Effector CD4-positive, alpha-beta T cell (primary cell): ENCODE results near the gene GTF2H1.

Experiments
- DNase-seq: peaks from one replicate; pipeline ENCODE4 v3.0.0-alpha.2; 2020
- total RNA-seq: gene quantifications from one replicate; lab custom pipeline; 2026; lab: John Stamatoyannopoulos, UW

Gene GTF2H1
- total RNA-seq: 34.1 reads per million, percentile 59 among the genes with 10 or more reads in this experiment

- peak; percentile 95 for DNase-seq
Observed at GRCh38 chr11:18321969-18322711, at the start of gene GTF2H1, which contains the start of gene HPS5. Gene GTF2H1, plus strand, starts transcription at chr11:18322567. Its CDS starts 10,508 bp downstream, at chr11:18333075. Gene HPS5, minus strand, starts transcription at chr11:18322140. Its CDS starts 4,282 bp downstream, at chr11:18317858.

DNA sequence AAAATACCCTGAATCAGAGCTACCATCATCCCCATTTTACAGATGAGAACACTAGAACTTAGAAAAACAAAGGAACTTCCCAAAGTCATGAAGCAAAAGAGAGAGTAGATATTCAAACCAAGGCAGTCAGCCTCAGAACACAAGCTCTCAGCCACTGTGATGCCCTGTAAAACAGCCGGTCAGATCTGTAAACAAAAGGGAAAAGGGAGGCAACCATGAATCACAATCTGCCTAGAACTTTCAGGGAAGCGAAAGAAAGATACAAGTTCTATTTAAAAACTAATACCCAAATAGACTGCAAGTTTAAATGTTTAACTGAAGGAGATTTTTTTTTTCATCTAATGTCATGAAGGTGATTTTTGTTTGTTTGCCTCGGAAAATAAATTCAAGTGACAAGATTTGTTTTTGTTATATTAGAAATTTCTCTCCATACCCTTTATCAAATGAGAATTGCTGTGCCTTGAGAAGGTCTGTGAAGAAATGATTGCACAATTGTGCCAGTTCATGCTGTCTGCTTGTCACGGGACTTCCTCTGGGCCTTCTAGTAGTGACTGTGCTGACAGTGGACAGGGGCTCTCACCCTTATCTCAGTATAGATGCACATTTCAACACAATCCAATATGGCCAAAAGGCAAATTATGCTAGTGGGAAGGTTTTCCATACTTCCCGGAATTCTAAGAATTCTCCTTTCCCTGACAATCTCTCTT lies 44.6 kb upstream of the GTF2H1 start:
- DNase-seq: no peak

GRCh38 chr11:18280438-18281045 lies 41.8 kb upstream of the GTF2H1 start:
- no peak for DNase-seq

DNA sequence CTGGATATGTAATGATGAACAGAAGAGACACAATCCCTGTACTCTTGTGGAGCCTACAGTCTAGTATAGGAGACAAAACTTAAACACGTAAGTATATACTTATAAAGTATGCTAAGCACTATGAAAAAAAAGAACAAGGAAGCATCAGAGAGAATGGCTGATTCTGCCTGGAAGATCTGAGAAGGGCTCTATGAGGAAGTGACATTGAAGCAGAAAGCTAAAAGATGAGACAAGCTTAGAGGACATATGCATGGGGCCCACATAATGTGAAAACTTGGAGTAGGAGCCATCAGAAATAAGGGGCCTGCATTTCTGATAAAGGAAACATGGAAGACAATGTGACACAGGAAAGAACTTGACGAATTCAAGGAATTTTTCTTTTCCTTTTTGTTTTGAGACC lies 39.7 kb upstream of the GTF2H1 start:
- no peak for DNase-seq

- DNase-seq: no peak
Observed at GRCh38 chr11:18285841-18286240, 36.5 kb upstream of the GTF2H1 start.

DNA sequence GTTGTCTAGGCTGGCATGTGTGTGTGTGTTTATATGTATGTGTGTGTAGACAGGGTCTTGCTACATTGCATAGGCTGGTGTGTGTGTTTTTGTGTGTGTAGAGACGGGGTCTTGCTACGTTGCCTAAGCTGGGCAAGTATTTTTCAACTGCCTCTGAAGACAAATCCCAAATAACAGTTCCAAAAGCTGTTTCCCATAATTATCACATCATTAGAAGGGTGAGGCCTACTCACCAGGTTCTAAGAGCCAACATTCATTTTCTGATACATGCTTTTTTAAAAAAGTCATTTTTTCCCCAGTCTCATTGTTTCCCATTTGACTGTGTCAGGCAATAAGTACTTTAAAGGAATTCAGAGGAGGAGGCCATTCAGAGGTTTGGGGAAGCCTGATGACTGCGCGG lies 33.5 kb upstream of the GTF2H1 start:
- DNase-seq: no peak

DNA sequence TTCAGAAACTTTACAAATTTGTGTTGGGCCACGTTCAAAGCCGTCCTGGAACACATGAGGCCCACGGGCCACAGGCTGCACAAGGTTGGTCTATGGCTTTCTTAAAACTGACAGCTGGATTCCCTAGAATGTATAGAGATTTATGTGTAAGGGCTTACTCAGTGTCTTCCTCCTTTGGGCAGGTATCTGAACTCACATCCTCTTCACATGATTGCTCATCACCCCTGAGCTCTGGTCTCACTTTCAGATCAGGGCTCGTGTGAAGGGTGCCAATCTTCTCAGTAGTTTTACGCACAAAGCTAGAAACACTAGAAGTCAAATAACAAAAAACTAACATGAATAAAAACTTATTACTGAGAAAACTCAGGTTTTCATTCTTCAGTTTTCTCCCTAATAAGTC lies 27.5 kb upstream of the GTF2H1 start:
- no peak for DNase-seq

GRCh38 chr11:18295316-18295715 lies 27.1 kb upstream of the GTF2H1 start:
- DNase-seq: no peak

DNA sequence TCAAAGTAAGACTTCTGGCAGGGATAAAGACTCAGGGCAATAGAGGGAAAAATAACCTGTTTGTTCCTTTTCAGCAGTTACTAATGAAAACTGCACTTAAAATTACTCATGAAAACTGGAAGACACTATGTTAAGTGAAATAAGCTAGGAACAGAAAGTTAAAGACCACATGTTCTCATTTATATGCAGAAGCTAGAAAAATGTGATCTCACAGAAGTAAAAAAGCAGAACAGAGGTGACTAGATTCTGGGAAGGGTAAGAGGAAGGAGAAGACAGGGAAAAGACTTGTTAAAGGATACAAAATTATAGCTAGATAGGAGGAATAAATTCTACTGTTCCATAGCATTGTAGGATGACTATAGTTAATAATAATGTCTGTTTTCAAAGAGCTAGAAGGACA lies 22.6 kb upstream of the GTF2H1 start:
- DNase-seq: no peak

- DNase-seq: no peak
Observed at GRCh38 chr11:18304745-18305144, 17.6 kb upstream of the GTF2H1 start.

DNA sequence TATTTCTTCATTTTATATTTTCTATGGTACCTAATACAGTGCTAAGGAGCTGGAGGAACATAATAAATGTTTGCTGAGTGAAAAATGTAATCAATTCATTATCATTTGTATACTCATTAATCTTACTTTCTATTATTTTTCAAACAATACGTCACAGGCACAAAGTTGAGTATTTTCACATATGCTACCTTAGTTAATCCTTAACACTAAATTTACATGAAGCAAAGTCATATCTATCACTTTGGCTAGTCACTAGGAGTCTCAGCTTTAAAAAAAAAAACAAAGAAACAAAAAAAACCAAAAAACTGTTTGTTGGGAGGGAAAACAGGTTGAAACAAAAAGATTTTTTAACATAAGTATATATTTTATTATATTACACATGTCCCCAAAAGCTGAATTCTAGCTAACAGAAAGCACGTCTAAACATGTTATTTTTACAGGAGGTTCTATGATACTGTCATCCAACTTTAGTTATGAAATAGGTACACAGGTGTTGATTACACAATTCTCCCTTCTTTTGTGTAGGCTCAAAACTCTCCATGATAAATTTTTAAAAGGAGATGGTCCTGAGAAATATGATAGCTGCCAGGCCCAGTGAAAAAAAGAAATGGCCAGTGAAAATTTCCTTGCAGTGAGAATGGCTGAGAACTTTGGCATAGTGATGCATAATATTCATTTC lies 14.8 kb upstream of the GTF2H1 start:
- no peak for DNase-seq

GRCh38 chr11:18308242-18308641 lies 14.1 kb upstream of the GTF2H1 start:
- no peak for DNase-seq

DNA sequence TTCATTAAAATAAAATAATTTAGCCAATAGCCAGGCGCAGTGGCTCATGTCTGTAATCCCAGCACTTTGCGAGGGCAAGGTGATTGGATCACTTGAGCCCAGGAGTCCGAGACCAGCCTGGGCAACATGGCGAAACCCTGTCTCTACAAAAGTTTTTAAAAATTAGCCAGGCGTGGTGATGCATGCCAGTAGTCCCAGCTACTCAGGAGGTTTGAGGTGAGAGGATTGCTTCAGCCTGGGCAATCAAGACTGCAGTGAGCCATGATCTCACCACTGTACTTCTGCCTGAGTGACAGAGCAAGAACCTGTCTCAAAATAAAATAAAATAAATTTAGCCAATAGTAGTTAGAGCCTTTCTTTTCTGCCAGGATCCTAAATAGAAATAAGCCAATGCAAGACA lies 12.7 kb upstream of the GTF2H1 start:
- no peak for DNase-seq

- DNase-seq: no peak
Observed at GRCh38 chr11:18310800-18311340, 11.5 kb upstream of the GTF2H1 start.

GRCh38 chr11:18312012-18312411 lies 10.4 kb upstream of the GTF2H1 start:
- no peak for DNase-seq

GRCh38 chr11:18312663-18313420 lies 9.5 kb upstream of the GTF2H1 start:
- no peak for DNase-seq

GRCh38 chr11:18313965-18314763 lies 8.2 kb upstream of the GTF2H1 start:
- DNase-seq: no peak

GRCh38 chr11:18314784-18315523 lies 7.4 kb upstream of the GTF2H1 start:
- no peak for DNase-seq

- DNase-seq: no peak
Observed at GRCh38 chr11:18315893-18316292, 6.5 kb upstream of the GTF2H1 start.

DNA sequence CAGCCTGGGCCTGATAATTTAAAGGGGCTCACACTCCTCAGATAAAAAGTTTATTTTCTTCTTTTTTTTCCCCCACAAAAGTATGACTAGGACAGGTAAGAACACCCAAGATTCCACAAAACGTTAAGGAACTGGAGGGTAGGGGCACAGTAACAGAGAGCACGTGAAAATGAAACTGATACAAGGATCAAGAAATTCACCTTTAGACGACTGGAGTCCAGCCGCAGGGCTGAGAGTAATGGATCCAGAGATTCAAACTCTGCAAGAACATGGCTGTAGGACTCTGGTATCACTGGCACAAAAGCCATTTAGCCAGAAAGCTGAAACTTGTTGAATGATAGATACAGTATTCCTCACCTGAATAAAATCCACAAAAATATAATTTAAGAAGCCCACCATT lies 4.8 kb upstream of the GTF2H1 start:
- no peak for DNase-seq
